HepG2 (cell line): ENCODE results near the gene ATP1A1. TPM values are rescaled to one million over a fixed set of nuclear protein-coding genes. Genes with fewer than 3 reads are reported as not detected.

ENCODE experiments used
- ATAC-seq: fragments of 200-7000 bp; cut with Tn5 transposase; 3 replicates; pipeline ENCODE4 v1.9.1; 2020; ENCODE audit warnings: mild to moderate bottlenecking, moderate library complexity
- BruUV-seq: library from RNA; stranded (reverse); fragments of 400-500 nt; replicated peaks from 2 replicates; lab custom pipeline; 2021; lab: Mats Ljungman, UMichigan
- CTCF ChIA-PET: fragments of 300-600 bp; formaldehyde crosslinking; extraction: SDS; loops from one replicate; lab custom pipeline; 2021; ENCODE audit warnings: low total read pairs, inconsistent platforms, low intra/inter-chr PET ratio; lab: Yijun Ruan, JAX
- POLR2A ChIA-PET: fragments of 350-600 bp; sonication (Branson Sonifier 250); formaldehyde crosslinking; loops from one replicate; lab custom pipeline; 2020; ENCODE audit warnings: antibody characterized with exemption, inconsistent platforms; lab: Yijun Ruan, JAX
- DNase-seq: peaks from one replicate; pipeline ENCODE4 v3.0.0-alpha.2; 2015; ENCODE audit warnings: low spot score
- FAIRE-seq: peaks from 3 replicates; lab custom pipeline; 2011; peaks lifted over from hg19 to GRCh38; lab: Jason Lieb, UNC
- H2AFZ ChIP-seq: one replicate; pipeline ENCODE4 v1.6.1; 2011; ENCODE audit warnings: low read length, inconsistent platforms
- H3K27ac ChIP-seq: fragments of 300-600 bp; 3 replicates; pipeline ENCODE4 v1.8.0; 2011; ENCODE audit warnings: mixed run types, mild to moderate bottlenecking, mixed read lengths, low read length, inconsistent platforms; ENCODE audit not compliant: insufficient read depth; ENCODE audit errors: extremely low read length
- H3K27me3 ChIP-seq, 2 experiments: fragments of 200-600 bp in 1 of 2; 2 replicates in 1 of 2; 3 replicates in 1 of 2; pipeline versions ENCODE4 v1.6.0 to v1.8.0; 2011; ENCODE audit warnings: low read length in 2 of 2, mild to moderate bottlenecking in 2 of 2, moderate library complexity in 2 of 2, inconsistent platforms in 1 of 2; ENCODE audit not compliant: insufficient read depth in 2 of 2, control insufficient read depth in 1 of 2
- H3K36me3 ChIP-seq, 2 experiments: fragments of 200-600 bp in 1 of 2; replicated peaks in 1 of 2; 2 replicates in 1 of 2; 3 replicates in 1 of 2; pipeline versions ENCODE4 v1.5.1 to v1.8.0; 2011; ENCODE audit warnings: low read length in 2 of 2, inconsistent platforms in 1 of 2; ENCODE audit not compliant: insufficient read depth in 2 of 2, control insufficient read depth in 1 of 2
- H3K4me1 ChIP-seq: 2 replicates; pipeline ENCODE4 v1.5.1; 2012; ENCODE audit warnings: low read length, inconsistent platforms; ENCODE audit not compliant: insufficient read depth
- H3K4me2 ChIP-seq: 2 replicates; pipeline ENCODE4 v1.6.0; 2011; ENCODE audit warnings: low read depth, low read length, inconsistent platforms
- H3K4me3 ChIP-seq, 3 experiments: fragments of 200-600 bp in 1 of 3; sonication (generic), shearing (Covaris generic) in 1 of 3; replicated peaks in 1 of 3; 2 replicates each; pipeline ENCODE4 v1.5.1; 2011 to 2016; ENCODE audit warnings: low read length in 3 of 3, inconsistent platforms in 2 of 3, low read depth in 2 of 3, mild to moderate bottlenecking in 2 of 3, control low read depth in 1 of 3, mixed read lengths in 1 of 3; ENCODE audit not compliant: insufficient read depth in 1 of 3
- H3K79me2 ChIP-seq: one replicate; pipeline ENCODE4 v1.6.1; 2011; ENCODE audit warnings: low read length, inconsistent platforms; ENCODE audit not compliant: insufficient read depth
- H3K9ac ChIP-seq: 2 replicates; pipeline ENCODE4 v1.6.0; 2011; ENCODE audit warnings: mild to moderate bottlenecking, low read depth, low read length, inconsistent platforms; ENCODE audit not compliant: insufficient read depth
- H3K9me3 ChIP-seq: 2 replicates; pipeline ENCODE4 v1.5.1; 2012; ENCODE audit warnings: mild to moderate bottlenecking, low read length
- H4K20me1 ChIP-seq: 2 replicates; pipeline ENCODE4 v1.6.0; 2011; ENCODE audit warnings: inconsistent platforms, mild to moderate bottlenecking, low read length, moderate library complexity; ENCODE audit not compliant: insufficient read depth
- ARNT2 ChIP-seq: sonication (generic); formaldehyde crosslinking; IDR thresholded peaks from 2 replicates; pipeline ENCODE4 v1.8.0; 2022; ENCODE audit warnings: mild to moderate bottlenecking, low read depth, missing genetic modification reagents, moderate library complexity
- BCL3 ChIP-seq: sonication (generic); formaldehyde crosslinking; IDR thresholded peaks from 2 replicates; pipeline ENCODE4 v1.5.1; 2020; ENCODE audit warnings: mild to moderate bottlenecking, missing genetic modification reagents, moderate library complexity
- KLF13 ChIP-seq: sonication (generic); formaldehyde crosslinking; IDR thresholded peaks from 2 replicates; pipeline ENCODE4 v1.4.0; 2020; ENCODE audit warnings: mild to moderate bottlenecking, missing genetic modification reagents
- MTERF4 ChIP-seq: sonication (generic); formaldehyde crosslinking; IDR thresholded peaks from 2 replicates; pipeline ENCODE4 v1.8.0; 2023; ENCODE audit warnings: mild to moderate bottlenecking, missing genetic modification reagents
- REL ChIP-seq: sonication (generic); formaldehyde crosslinking; conservative IDR thresholded peaks from 2 replicates; pipeline ENCODE4 v1.8.0; 2022; ENCODE audit warnings: mild to moderate bottlenecking, missing genetic modification reagents, moderate library complexity
- RXRB ChIP-seq: IDR thresholded peaks from 2 replicates; pipeline ENCODE4 v1.6.1; 2016; ENCODE audit warnings: borderline replicate concordance, missing genetic modification reagents, missing compliant biosample characterization
- STAT5B ChIP-seq: sonication (generic); formaldehyde crosslinking; IDR thresholded peaks from 2 replicates; pipeline ENCODE4 v1.4.0; 2020; ENCODE audit warnings: missing genetic modification reagents
- ZC3H13 ChIP-seq: sonication (generic); formaldehyde crosslinking; IDR thresholded peaks from 2 replicates; pipeline ENCODE4 v1.8.1; 2023; ENCODE audit warnings: mild to moderate bottlenecking, missing genetic modification reagents, moderate library complexity
- ZNF770 ChIP-seq: sonication (generic); formaldehyde crosslinking; IDR thresholded peaks from 2 replicates; pipeline ENCODE4 v1.5.0; 2020; ENCODE audit warnings: mild to moderate bottlenecking, missing genetic modification reagents
- ZNF841 ChIP-seq: sonication (generic); formaldehyde crosslinking; IDR thresholded peaks from 2 replicates; pipeline ENCODE4 v1.8.1; 2023; ENCODE audit warnings: missing genetic modification reagents, borderline replicate concordance
- WGBS: methylation state at CpG from one replicate; pipeline ENCODE4 v1.1.6; 2017; ENCODE audit warnings: low lambda C conversion rate; 5-methylcytosine and 5-hydroxymethylcytosine counted together
- in situ Hi-C: cut with HindIII; loops from 2 replicates; pipeline ENCODE4 v1.10.0; 2017; ENCODE audit warnings: low pct_unique_long_range_greater_than_20kb; ENCODE audit not compliant: extremely low pct_ligation_motif_present
- intact Hi-C: fragments of 100-400 bp; cut with micrococcal nuclease; formaldehyde crosslinking; loops from one replicate; pipeline ENCODE4 v1.10.0; 2022; ENCODE audit not compliant: unreplicated experiment
- polyA plus RNA-seq, 8 experiments: library from polyadenylated mRNA; depleted of rRNA in 3 of 8; stranded (reverse) in 7 of 8; unstranded in 1 of 8; fragments of >200 nt; fragmentation: Illumina TruSeq in 4 of 8; extraction: Trizol in 4 of 8; gene quantifications; 2 replicates each; pipeline versions ENCODE4 v1.2.1 to v1.2.3, GENCODE V29; 2011 to 2016; ENCODE audit warnings: low read depth in 4 of 8, missing spikeins in 1 of 8, mixed read lengths in 1 of 8; ENCODE audit not compliant: insufficient read depth in 1 of 8
- total RNA-seq, 5 experiments: library from RNA; depleted of rRNA; stranded (reverse); fragments of >200 nt; fragmentation: Illumina TruSeq; extraction: Trizol; gene quantifications; 2 replicates each; pipeline ENCODE4 v1.2.3, GENCODE V29; 2016; ENCODE audit warnings: low read depth in 1 of 5

Gene ATP1A1
- total and polyA plus RNA-seq, 2 of the 13 experiments (the other 11 are each of a cell fraction or from before 2014, with no cell fraction given), result 280 to 705 TPM

- H3K9ac ChIP-seq, result no peak overlapping the region
- CTCF ChIA-PET, result no interaction called here
- WGBS, result 100% methylated on average over 2 of the region's 2 CpGs
- H3K4me2 ChIP-seq, result no peak overlapping the region
- in situ Hi-C loops (no loop called here), intact Hi-C loops (no loop called here)
- TF ChIP-seq REL (CRISPR knock-in tag), result no peak
- TF ChIP-seq ZNF841, result no peak
- no peak for TF ChIP-seq KLF13 (CRISPR knock-in tag)
- TF ChIP-seq RXRB (CRISPR knock-in tag), result no peak
- TF ChIP-seq ZC3H13 (CRISPR knock-in tag), result no peak
- TF ChIP-seq BCL3 (CRISPR knock-in tag), result no peak
- no peak for TF ChIP-seq ARNT2 (CRISPR knock-in tag)
- TF ChIP-seq ZNF770 (CRISPR knock-in tag), result no peak
- no peak for TF ChIP-seq STAT5B (CRISPR knock-in tag)
- no peak for TF ChIP-seq MTERF4 (CRISPR knock-in tag)
- POLR2A ChIA-PET, result no interaction called here
- H3K4me3 ChIP-seq, result no peak overlapping the region
- H3K27me3 ChIP-seq, result no peaks in the 10 kb centered on the region
- H3K4me1 ChIP-seq, result peaks cover 36% of the 10 kb centered on the region
- FAIRE-seq (no peak), DNase-seq (no peak), ATAC-seq (no peak)
- peaks cover 32 to 97% of the 10 kb centered on the region in 2 experiments for H3K36me3 ChIP-seq
- H2AFZ ChIP-seq, result no peak overlapping the region
- TSS peak; percentile 29 for BruUV-seq
- peaks cover 16% of the 10 kb centered on the region for H3K79me2 ChIP-seq
- peaks cover 9% of the 10 kb centered on the region for H4K20me1 ChIP-seq
- no peak overlapping the region for H3K27ac ChIP-seq
- H3K9me3 ChIP-seq, result no peaks in the 10 kb centered on the region
These were observed 16.0 kb downstream of the ATP1A1 start for GRCh38 chr1:116389013-116389412.
